ENCODE results near the gene ZNF234. TPM values are rescaled to one million over a fixed set of nuclear protein-coding genes. Genes with fewer than 3 reads are reported as not detected.
"Not testable (repeated sequence)": the region's sequence is repeated elsewhere in the genome, so short reads cannot be mapped to it uniquely, and the experiment has no call there.

The ZNF234 gene
- polyA plus RNA-seq, 4 donors, result 10.1 to 16.5 (median 12.3) TPM

DNA sequence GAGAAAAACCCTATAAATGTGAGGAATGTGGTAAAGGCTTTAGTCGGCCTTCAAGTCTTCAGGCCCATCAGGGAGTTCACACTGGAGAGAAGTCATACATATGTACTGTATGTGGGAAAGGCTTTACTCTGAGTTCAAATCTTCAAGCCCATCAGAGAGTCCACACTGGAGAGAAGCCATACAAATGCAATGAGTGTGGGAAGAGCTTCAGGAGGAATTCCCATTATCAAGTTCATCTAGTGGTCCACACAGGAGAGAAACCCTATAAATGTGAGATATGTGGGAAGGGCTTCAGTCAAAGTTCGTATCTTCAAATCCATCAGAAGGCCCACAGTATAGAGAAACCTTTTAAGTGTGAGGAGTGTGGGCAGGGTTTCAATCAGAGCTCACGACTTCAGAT, 35.2 kb downstream of the ZNF234 start:
- DNase-seq (ENCODE audit: low read depth in 4 of 4, low spot score in 3 of 4), result no peak

DNA sequence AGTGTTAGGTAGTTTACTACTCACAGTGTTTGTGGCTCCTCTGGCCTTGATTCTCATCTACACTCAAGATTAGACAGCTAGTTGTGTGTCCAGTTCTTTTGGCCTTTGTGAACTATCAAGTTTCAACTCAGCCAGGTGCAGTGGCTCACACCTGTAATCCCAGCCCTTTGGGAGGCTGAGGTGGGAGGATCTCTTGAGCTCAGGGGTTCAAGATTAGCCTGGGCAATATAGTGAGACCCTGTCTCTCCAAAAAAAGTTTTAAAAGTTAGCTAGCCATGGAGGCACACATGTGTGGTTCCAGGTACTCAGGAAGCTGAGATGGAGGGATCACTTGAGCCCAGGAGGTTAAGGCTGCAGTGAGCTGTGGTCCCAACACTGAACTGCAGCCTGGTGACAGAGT, 39.6 kb downstream of the ZNF234 start:
- no peak for DNase-seq (ENCODE audit: low read depth in 4 of 4, low spot score in 3 of 4)

DNA sequence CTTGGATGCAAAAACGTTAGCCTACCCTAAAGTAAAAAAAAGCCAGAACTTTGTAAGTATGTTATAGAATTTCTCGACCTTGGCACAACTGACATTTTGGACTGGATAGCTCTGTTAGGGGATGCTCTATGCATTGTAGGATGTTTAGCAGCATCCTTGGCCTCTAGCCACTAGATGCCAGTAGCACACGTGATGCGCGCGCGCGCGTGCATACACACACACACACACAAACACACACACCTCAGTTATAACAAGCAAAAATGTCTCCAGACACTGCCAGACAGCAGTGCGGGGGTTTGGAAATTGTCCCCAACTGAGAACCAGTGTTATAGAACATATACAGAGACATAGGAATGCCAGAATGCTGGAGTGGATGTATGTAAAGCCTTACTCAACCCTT, 40.8 kb downstream of the ZNF234 start:
- no peak for DNase-seq (ENCODE audit: low read depth in 4 of 4, low spot score in 3 of 4)

DNA sequence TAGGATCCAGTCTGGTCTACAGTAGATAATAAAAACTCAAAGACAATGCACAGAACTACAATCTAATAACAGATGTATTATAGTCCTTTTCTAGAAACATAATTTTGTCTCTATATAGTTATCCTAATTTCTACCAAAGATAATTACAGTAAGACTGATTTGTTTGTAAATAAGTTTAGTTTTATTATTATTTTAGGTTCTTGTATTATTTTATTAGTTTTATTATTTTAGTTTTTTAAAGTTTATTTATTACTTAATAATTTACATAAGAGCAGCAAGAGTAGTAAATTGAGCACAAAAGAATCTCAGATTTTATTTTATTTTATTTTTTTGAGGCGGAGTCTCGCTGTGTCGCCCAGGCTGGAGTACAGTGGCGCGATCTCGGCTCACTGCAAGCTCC, 48.7 kb downstream of the ZNF234 start:
- DNase-seq (ENCODE audit: low read depth in 4 of 4, low spot score in 3 of 4), result no peak

DNA sequence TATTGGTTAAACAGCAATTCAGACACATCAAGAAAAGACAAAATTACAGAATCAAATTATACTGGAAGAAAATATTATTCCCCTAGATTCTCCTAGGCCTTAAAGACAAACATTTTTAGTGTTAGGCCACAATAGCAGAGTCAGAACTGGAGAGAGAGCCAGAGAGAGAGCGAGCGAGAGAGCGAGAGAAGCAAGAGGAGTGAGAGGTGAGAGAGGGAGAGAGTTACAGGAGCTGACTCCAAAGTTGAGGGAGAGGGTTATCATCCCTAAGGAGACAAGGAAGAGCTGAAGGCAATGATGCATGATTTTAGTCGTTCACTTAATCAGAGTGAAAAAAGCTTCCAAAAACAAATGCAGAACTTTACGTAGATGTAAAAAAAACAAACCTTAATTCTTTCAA, 50.8 kb downstream of the ZNF234 start:
- DNase-seq (ENCODE audit: low read depth in 4 of 4, low spot score in 3 of 4), result no peak

DNA sequence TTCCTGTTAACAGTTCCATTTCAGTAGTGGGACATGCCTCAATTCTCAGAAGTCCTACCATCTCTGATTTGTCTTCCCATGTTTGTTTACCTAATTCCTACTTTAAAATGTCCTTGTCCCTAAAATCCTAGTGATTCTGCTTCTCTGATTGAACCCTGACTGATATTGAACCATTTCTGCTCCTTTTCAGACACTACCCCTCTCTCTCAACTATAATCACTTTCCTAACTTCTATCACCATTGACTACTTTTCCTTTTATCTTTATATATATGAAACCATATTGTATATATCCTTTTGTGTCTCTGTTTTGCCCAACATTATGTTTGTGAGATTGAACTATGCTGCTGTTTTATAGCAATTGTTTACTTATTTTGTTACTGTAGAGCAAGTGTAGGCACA, 55.4 kb downstream of the ZNF234 start:
- DNase-seq (ENCODE audit: low read depth in 4 of 4, low spot score in 3 of 4), result no peak

DNA sequence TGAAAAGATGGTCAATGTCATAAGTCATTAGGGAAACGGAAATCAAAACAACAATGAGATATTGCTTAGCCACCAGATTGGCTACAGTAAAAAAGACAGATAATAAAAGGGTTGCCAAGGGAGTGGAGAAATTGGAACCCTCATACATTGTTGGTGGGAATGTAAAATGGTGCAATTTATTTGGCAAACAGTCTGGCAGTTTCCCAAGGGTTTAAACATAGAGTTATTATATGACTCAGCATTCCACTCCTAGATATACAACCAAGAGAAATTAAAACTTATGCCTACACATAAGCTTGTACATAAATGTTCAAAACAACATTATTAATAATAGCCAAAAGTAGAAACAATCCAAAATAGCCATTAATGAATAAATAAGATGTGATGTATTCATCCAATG, 61.1 kb downstream of the ZNF234 start:
- no peak for DNase-seq (ENCODE audit: low read depth in 4 of 4, low spot score in 3 of 4)

DNA sequence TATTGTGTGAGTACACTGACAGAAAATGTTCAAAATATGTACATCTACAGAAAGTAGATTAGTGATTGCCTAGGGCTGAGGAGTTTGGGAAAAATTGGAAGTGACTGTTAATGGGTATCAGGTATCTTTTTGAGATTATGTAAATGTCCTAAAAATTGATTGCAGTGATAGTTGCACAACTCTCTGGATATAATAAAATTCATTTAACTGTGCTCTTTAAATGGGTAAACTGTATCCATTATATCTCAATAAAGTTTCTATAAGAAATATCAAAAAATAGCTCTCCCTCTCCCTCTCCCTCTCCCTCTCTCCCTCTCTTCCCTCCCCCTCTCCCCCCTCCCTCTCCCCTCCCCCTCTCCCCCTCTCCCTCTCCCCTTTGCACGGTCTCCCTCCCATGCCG, 61.6 kb downstream of the ZNF234 start:
- no peak for DNase-seq (ENCODE audit: low read depth in 4 of 4, low spot score in 3 of 4)

DNA sequence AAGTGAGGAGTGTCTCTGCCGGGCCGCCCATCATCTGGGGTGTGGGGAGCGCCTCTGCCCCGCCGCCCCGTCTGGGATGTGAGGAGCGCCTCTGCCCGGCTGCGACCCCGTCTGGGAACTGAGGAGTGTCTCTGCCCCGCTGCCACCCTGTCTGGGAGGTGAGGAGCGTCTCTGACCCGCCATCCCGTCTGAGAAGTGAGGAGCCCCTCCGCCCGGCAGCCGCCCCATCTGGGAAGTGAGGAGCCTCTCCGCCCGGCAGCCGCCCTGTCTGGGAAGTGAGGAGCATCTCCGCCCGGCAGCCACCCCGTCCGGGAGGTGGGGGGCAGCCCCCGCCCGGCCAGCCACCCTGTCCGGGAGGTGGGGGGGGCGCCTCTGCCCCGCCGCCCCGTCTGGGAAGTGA, 62.5 kb downstream of the ZNF234 start:
- not testable (repeated sequence) for DNase-seq (ENCODE audit: low read depth in 4 of 4, low spot score in 3 of 4)

DNA sequence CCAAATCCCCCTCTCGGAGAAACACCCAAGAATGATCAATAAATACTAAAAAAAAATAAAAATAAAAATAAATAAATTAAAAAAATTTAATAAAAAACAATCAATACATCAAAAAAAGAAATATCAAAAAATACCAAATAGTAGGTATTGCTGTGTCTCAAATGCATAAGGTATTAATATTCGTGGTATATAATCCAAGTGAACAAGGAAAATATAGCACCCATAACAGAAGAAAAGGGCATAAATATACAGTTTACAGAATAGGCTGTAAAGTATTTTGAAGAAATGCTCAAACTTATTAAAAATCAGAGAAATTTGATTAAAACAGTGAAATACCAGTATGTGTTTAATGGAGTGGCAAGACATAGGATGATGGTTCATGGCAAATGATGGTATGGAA, 63.4 kb downstream of the ZNF234 start:
- no peak for DNase-seq (ENCODE audit: low read depth in 4 of 4, low spot score in 3 of 4)

DNA sequence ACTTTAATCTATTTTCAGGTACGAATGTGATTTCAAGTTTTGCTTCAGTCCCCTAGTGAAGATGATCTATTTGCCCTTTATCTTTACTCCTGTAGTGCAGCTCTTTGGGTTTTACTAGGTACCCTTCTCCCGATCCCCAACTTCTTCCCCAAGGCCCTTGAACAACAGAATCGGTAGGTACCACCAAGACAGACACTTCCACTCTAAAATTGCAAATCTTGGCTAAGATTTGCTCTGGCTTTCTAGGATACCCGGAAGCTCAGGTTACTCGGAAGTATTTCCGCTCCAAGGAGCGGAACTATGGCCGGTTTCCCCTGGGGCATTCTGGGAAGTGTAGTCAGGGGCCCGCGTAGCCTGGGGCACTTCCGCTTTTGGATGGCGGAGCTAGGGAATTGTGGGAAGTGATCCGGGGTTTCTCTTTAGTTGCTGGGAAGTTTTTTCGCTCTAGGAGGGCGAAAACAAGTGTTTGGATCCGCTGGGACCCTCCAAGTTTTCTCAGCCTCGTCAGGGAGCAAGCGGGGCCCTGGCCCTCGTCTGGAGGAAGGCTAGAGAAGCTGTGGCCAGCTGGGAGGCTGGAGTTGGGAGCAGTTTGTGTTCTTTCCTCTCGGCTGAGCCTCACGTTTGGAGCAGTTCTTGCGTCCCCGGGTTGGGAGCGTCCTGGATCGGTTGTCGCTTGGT, 65.9 kb downstream of the ZNF234 start:
- peak; percentile 86 to 94 (median 94) for DNase-seq (ENCODE audit: low read depth in 4 of 4, low spot score in 3 of 4)

Other genes with a start within 250 kb of the ZNF234 start
- gene ZNF45, start 206.3 kb upstream of the ZNF234 start, polyA plus RNA-seq (ENCODE audit: insufficient read length in 4 of 4), result 10 to 100 TPM; 24.0 to 31.1 (median 28.2) TPM
- gene ZNF221, start 190.3 kb upstream of the ZNF234 start, polyA plus RNA-seq (ENCODE audit: insufficient read length in 4 of 4), result 1 to 10 TPM; 4.6 to 6.8 (median 5.4) TPM
- gene ZNF155, start 157.4 kb upstream of the ZNF234 start, polyA plus RNA-seq (ENCODE audit: insufficient read length in 4 of 4), result 10 to 100 TPM; 12.3 to 17.4 (median 15.6) TPM
- gene ZNF230, start 138.6 kb upstream of the ZNF234 start, polyA plus RNA-seq (ENCODE audit: insufficient read length in 4 of 4), result 1 to 10 TPM; 5.1 to 8.0 (median 7.3) TPM
- 10 to 100 TPM in 2 of 4 donors, 1 to 10 TPM in 2; 8.4 to 12.3 (median 10.1) TPM for gene ZNF222, start 116.2 kb upstream of the ZNF234 start, polyA plus RNA-seq (ENCODE audit: insufficient read length in 4 of 4)
- 10 to 100 TPM; 10.2 to 15.1 (median 12.9) TPM for gene ZNF223, start 89.5 kb upstream of the ZNF234 start, polyA plus RNA-seq (ENCODE audit: insufficient read length in 4 of 4)
- 1 to 10 TPM; 3.5 to 4.9 (median 3.6) TPM for gene ZNF284, start 69.4 kb upstream of the ZNF234 start, polyA plus RNA-seq (ENCODE audit: insufficient read length in 4 of 4)
- gene ZNF224, start 47.2 kb upstream of the ZNF234 start, polyA plus RNA-seq (ENCODE audit: insufficient read length in 4 of 4), result 10 to 100 TPM; 23.4 to 37.9 (median 27.1) TPM
- gene ZNF225, start 28.2 kb upstream of the ZNF234 start, polyA plus RNA-seq (ENCODE audit: insufficient read length in 4 of 4), result 10 to 100 TPM in 3 of 4 donors, 1 to 10 TPM in 1; 7.7 to 12.0 (median 10.1) TPM
- 10 to 100 TPM; 21.3 to 32.1 (median 28.7) TPM for gene ZNF226, start 23.5 kb downstream of the ZNF234 start, polyA plus RNA-seq (ENCODE audit: insufficient read length in 4 of 4)
- gene ZNF227, start 71.0 kb downstream of the ZNF234 start, polyA plus RNA-seq (ENCODE audit: insufficient read length in 4 of 4), result 10 to 100 TPM; 24.4 to 30.1 (median 28.9) TPM
- 1 to 10 TPM; 5.0 to 7.5 (median 6.7) TPM for gene ZNF233, start 118.3 kb downstream of the ZNF234 start, polyA plus RNA-seq (ENCODE audit: insufficient read length in 4 of 4)
- gene ZNF235, start 163.5 kb downstream of the ZNF234 start, polyA plus RNA-seq (ENCODE audit: insufficient read length in 4 of 4), result 10 to 100 TPM in 3 of 4 donors, 1 to 10 TPM in 1; 8.3 to 12.2 (median 10.2) TPM
- 10 to 100 TPM; 12.3 to 15.1 (median 14.3) TPM for gene ZNF112, start 215.1 kb downstream of the ZNF234 start, polyA plus RNA-seq (ENCODE audit: insufficient read length in 4 of 4)